Right atrium auricular region (tissue), 2 donors: Measurements from ENCODE around the gene TPMT. TPM values are rescaled to one million over a fixed set of nuclear protein-coding genes. Genes with fewer than 3 reads are reported as not detected.
"Not testable (repeated sequence)": the region's sequence is repeated elsewhere in the genome, so short reads cannot be mapped to it uniquely, and the experiment has no call there.

Source experiments
- DNase-seq: peaks from one replicate; pipeline ENCODE4 v3.0.0-alpha.2; 2019; ENCODE audit warnings: low spot score
- H3K27ac ChIP-seq, 2 donors: fragments of 200-600 bp; sonication (generic); 1 replicate in 1 of 2; 2 replicates in 1 of 2; pipeline ENCODE4 v1.5.1; 2016 to 2019
- H3K27me3 ChIP-seq, 2 donors: fragments of 200-600 bp; sonication (generic); one replicate each; pipeline versions ENCODE4 v1.5.1 to v1.6.0; 2017 to 2019
- H3K36me3 ChIP-seq: fragments of 200-600 bp; sonication (generic); one replicate; pipeline ENCODE4 v1.5.1; 2016
- H3K4me1 ChIP-seq, 2 donors: fragments of 200-600 bp; sonication (generic); one replicate each; pipeline versions ENCODE4 v1.5.1 to v1.6.0; 2017 to 2019
- H3K4me3 ChIP-seq, 2 donors: fragments of 200-600 bp; sonication (generic); 1 replicate in 1 of 2; 2 replicates in 1 of 2; pipeline ENCODE4 v1.5.1; 2017 to 2019; ENCODE audit warnings: mild to moderate bottlenecking in 1 of 2, moderate library complexity in 1 of 2
- H3K9me3 ChIP-seq, 2 donors: fragments of 200-600 bp; sonication (generic); one replicate each; pipeline ENCODE4 v1.5.1; 2019
- CTCF ChIP-seq, 2 donors: fragments of 200-600 bp; sonication (generic); IDR thresholded peaks; one replicate each; pipeline ENCODE4 v1.5.1; 2019; ENCODE audit warnings: antibody characterized with exemption in 2 of 2
- total RNA-seq, 2 donors: library from RNA; depleted of rRNA; stranded (reverse); fragments of >200 nt; gene quantifications; one replicate each; pipeline ENCODE4 v1.1.0, GENCODE V29; 2016

Gene TPMT
- total RNA-seq, 2 donors from 2014 or later = 9.0 to 18.4 TPM

GRCh38 chr6:18179770-18180356 lies 25.0 kb upstream of the TPMT start:
- no peak for TF ChIP-seq CTCF (IDR thresholded peaks at IDR 0.05)

GRCh38 chr6:18178960-18179615 lies 24.2 kb upstream of the TPMT start:
- no peaks in the 10 kb centered on the region for H3K9me3 ChIP-seq
- DNase-seq = no peak
- H3K4me1 ChIP-seq = no peaks in the 10 kb centered on the region
- no peak for TF ChIP-seq CTCF (IDR thresholded peaks at IDR 0.05)
- H3K4me3 ChIP-seq = no peak overlapping the region
- H3K27me3 ChIP-seq = no peaks in the 10 kb centered on the region
- H3K27ac ChIP-seq = no peak overlapping the region
- no peaks in the 10 kb centered on the region for H3K36me3 ChIP-seq

More at GRCh38 chr6:18179770-18180356, 25.0 kb upstream of the TPMT start:
- no peak for DNase-seq
- Histone ChIP-seq H3K36me3 (no peaks in the 10 kb centered on the region), H3K27ac (no peak overlapping the region), H3K4me1 (no peaks in the 10 kb centered on the region), H3K9me3 (no peaks in the 10 kb centered on the region), H3K4me3 (no peak overlapping the region), H3K27me3 (no peaks in the 10 kb centered on the region)

- H3K9me3 ChIP-seq = no peaks in the 10 kb centered on the region
- H3K36me3 ChIP-seq = peaks cover 3% of the 10 kb centered on the region
- H3K27me3 ChIP-seq = no peaks in the 10 kb centered on the region
- no peak overlapping the region for H3K27ac ChIP-seq
- TF ChIP-seq CTCF (IDR thresholded peaks at IDR 0.05) = no peak
- no peak overlapping the region for H3K4me3 ChIP-seq
- DNase-seq = no peak
- H3K4me1 ChIP-seq = no peaks in the 10 kb centered on the region
Measured at GRCh38 chr6:18177286-18177965, 22.5 kb upstream of the TPMT start.

GRCh38 chr6:18176198-18176597 lies 21.3 kb upstream of the TPMT start:
- not testable (repeated sequence) for DNase-seq, H3K27ac ChIP-seq, H3K36me3 ChIP-seq

GRCh38 chr6:18171871-18172270 lies 17.0 kb upstream of the TPMT start:
- peaks cover 28% of the 10 kb centered on the region for H3K36me3 ChIP-seq
- H3K4me1 ChIP-seq = no peaks in the 10 kb centered on the region
- H3K9me3 ChIP-seq = peaks cover 0 to 8% of the 10 kb centered on the region in 2 donors
- no peak overlapping the region for H3K27ac ChIP-seq
- no peaks in the 10 kb centered on the region for H3K27me3 ChIP-seq
- no peak for DNase-seq
- H3K4me3 ChIP-seq = no peak overlapping the region
- no peak for TF ChIP-seq CTCF (IDR thresholded peaks at IDR 0.05)

More at GRCh38 chr6:18176198-18176597, 21.3 kb upstream of the TPMT start:
- not testable (repeated sequence) for H3K27me3 ChIP-seq, H3K4me1 ChIP-seq, H3K9me3 ChIP-seq, H3K4me3 ChIP-seq

GRCh38 chr6:18168264-18168663 lies 13.4 kb upstream of the TPMT start:
- no peak for TF ChIP-seq CTCF (IDR thresholded peaks at IDR 0.05)
- H3K27ac ChIP-seq = no peak overlapping the region
- H3K9me3 ChIP-seq = peaks cover 0 to 8% of the 10 kb centered on the region in 2 donors
- H3K4me1 ChIP-seq = no peaks in the 10 kb centered on the region
- no peak overlapping the region for H3K4me3 ChIP-seq
- H3K36me3 ChIP-seq = peaks cover 35% of the 10 kb centered on the region
- DNase-seq = no peak
- H3K27me3 ChIP-seq = no peaks in the 10 kb centered on the region
